Thoracic aorta (tissue), 2 donors: Measurements from ENCODE around the gene USP34. TPM values are rescaled to one million over a fixed set of nuclear protein-coding genes. Genes with fewer than 3 reads are reported as not detected.

ENCODE experiments used
- ATAC-seq: fragments of 150-250 bp; one replicate; pipeline ENCODE4 v1.8.0; 2017; ENCODE audit warnings: low read depth; ENCODE audit not compliant: insufficient number of reproducible peaks, low FRiP score
- DNase-seq: peaks from one replicate; pipeline ENCODE4 v3.0.0-alpha.2; 2020; ENCODE audit warnings: low spot score
- H3K27ac ChIP-seq, 2 donors: fragments of 200-600 bp; sonication (generic); 1 replicate in 1 of 2; 2 replicates in 1 of 2; pipeline ENCODE4 v1.5.1; 2016; ENCODE audit warnings: mild to moderate bottlenecking in 2 of 2, moderate library complexity in 2 of 2
- H3K27me3 ChIP-seq: fragments of 200-600 bp; sonication (generic); replicated peaks from 2 replicates; pipeline ENCODE4 v1.6.0; 2016; ENCODE audit warnings: mild to moderate bottlenecking; ENCODE audit not compliant: insufficient read depth
- H3K36me3 ChIP-seq: fragments of 200-600 bp; sonication (generic); one replicate; pipeline ENCODE4 v1.5.1; 2016
- H3K4me1 ChIP-seq, 2 donors: fragments of 200-600 bp; sonication (generic); 1 replicate in 1 of 2; 2 replicates in 1 of 2; pipeline versions ENCODE4 v1.5.1 to v1.6.0; 2016; ENCODE audit warnings: low read depth in 2 of 2, mild to moderate bottlenecking in 1 of 2; ENCODE audit not compliant: control insufficient read depth in 1 of 2
- H3K4me3 ChIP-seq: fragments of 200-600 bp; sonication (generic); 2 replicates; pipeline ENCODE4 v1.5.1; 2016; ENCODE audit warnings: mild to moderate bottlenecking
- H3K9me3 ChIP-seq: fragments of 200-600 bp; sonication (generic); 2 replicates; pipeline ENCODE4 v1.5.1; 2016
- total RNA-seq, 2 donors: library from RNA; depleted of rRNA; stranded (reverse); fragments of >200 nt; gene quantifications; one replicate each; pipeline versions ENCODE4 v1.1.0 to v1.2.3, GENCODE V29; 2016
- TF ChIP-seq, protein P1 (sequence below): fragments of 200-600 bp; sonication (generic); IDR thresholded peaks from one replicate; pipeline ENCODE4 v1.5.1; 2019; ENCODE audit warnings: antibody characterized with exemption

The USP34 gene, protein sequence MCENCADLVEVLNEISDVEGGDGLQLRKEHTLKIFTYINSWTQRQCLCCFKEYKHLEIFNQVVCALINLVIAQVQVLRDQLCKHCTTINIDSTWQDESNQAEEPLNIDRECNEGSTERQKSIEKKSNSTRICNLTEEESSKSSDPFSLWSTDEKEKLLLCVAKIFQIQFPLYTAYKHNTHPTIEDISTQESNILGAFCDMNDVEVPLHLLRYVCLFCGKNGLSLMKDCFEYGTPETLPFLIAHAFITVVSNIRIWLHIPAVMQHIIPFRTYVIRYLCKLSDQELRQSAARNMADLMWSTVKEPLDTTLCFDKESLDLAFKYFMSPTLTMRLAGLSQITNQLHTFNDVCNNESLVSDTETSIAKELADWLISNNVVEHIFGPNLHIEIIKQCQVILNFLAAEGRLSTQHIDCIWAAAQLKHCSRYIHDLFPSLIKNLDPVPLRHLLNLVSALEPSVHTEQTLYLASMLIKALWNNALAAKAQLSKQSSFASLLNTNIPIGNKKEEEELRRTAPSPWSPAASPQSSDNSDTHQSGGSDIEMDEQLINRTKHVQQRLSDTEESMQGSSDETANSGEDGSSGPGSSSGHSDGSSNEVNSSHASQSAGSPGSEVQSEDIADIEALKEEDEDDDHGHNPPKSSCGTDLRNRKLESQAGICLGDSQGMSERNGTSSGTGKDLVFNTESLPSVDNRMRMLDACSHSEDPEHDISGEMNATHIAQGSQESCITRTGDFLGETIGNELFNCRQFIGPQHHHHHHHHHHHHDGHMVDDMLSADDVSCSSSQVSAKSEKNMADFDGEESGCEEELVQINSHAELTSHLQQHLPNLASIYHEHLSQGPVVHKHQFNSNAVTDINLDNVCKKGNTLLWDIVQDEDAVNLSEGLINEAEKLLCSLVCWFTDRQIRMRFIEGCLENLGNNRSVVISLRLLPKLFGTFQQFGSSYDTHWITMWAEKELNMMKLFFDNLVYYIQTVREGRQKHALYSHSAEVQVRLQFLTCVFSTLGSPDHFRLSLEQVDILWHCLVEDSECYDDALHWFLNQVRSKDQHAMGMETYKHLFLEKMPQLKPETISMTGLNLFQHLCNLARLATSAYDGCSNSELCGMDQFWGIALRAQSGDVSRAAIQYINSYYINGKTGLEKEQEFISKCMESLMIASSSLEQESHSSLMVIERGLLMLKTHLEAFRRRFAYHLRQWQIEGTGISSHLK (N-terminal part only)
- total RNA-seq = 100 to 1,000 TPM in 1 of 2 donors, 10 to 100 TPM in 1; 88.0 to 191 TPM

DNA sequence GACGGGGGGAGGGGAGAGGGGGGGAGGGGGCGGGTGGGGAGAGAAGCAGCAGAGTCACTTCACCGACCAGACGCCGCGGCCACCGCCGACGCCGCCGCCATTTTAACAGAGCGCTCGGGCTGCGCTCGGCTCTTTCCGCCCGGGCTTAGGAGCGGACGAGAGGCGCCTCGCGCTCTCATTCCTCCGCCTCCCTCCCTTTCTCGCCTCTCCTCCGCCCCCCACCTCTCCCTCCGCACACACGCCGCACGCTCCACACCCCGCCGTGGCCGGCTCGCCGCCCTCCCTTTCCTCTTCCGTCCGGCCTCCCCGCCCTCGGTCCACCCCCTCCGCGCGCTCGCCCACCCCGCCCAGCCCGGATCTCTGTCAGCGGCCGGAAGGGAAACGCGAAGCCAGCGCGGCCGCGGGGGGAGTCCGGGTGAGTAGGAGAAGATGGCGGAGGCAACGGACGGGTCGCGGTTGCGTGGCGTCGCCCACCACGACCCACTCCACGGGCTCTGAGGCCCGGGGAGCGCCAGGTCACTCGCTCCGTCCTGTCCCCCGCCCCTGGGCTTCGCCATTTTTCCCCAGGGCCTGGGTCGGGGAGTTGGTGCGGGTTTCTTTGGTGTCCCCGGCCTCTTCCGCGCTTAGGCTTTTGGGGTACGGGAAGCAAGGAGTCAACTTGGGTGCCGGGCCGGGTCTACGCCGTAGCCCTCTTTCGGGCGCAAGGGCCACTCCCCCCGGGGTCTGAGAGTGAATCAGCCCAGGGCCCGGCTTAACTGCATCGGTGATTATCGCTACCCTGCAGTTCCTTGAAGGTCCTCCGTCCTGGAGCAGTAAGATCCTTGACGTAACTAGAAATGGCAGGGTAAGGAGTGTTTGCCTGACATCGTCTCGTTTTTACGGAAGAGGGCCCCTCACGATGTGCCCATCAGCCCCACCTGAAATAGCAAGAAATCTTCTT lies at the start of gene USP34:
TSS of gene USP34 (minus strand) at position 123 of the 940 bp plus-strand sequence. CDS start 395 bp downstream, outside the sequence.
- TF ChIP-seq, protein P1, sequence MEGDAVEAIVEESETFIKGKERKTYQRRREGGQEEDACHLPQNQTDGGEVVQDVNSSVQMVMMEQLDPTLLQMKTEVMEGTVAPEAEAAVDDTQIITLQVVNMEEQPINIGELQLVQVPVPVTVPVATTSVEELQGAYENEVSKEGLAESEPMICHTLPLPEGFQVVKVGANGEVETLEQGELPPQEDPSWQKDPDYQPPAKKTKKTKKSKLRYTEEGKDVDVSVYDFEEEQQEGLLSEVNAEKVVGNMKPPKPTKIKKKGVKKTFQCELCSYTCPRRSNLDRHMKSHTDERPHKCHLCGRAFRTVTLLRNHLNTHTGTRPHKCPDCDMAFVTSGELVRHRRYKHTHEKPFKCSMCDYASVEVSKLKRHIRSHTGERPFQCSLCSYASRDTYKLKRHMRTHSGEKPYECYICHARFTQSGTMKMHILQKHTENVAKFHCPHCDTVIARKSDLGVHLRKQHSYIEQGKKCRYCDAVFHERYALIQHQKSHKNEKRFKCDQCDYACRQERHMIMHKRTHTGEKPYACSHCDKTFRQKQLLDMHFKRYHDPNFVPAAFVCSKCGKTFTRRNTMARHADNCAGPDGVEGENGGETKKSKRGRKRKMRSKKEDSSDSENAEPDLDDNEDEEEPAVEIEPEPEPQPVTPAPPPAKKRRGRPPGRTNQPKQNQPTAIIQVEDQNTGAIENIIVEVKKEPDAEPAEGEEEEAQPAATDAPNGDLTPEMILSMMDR = no peak
- Histone ChIP-seq H3K4me3 (peak within 1 kb of the TSS; percentile 100), H3K27ac (peak within 1 kb of the TSS; percentile 99), H3K9me3 (no peaks in the 10 kb centered on the region), H3K27me3 (no peaks in the 10 kb centered on the region), H3K36me3 (no peaks in the 10 kb centered on the region), H3K4me1 (peaks cover 3 to 33% of the 10 kb centered on the region in 2 donors)
- peak; percentile 86 for DNase-seq
- ATAC-seq = peak; percentile 92

DNA sequence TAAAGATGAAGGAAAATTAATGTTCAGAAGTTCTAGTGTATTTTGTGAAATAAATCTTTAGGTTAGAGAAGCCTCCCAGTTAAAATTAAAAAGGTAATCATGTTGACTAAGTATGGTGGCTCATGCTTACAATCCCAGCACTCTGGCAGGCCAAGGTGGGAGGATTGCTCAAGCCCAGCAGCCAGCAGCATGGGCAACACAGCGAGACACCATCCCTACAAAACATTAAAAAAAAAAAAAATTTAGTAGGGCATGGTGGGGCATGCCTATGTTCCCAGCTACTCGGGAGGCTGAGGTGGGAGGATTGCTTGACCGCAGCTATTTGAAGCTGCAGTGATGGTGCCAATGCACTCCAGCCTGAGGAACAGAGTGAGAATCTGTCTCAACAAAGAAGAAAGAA lies 49.4 kb upstream of the USP34 start:
- no peak for ATAC-seq
- Histone ChIP-seq H3K36me3 (peaks cover 16% of the 10 kb centered on the region), H3K9me3 (no peaks in the 10 kb centered on the region), H3K4me1 (peaks cover 4 to 16% of the 10 kb centered on the region in 2 donors), H3K4me3 (no peak overlapping the region), H3K27ac (no peak overlapping the region), H3K27me3 (no peaks in the 10 kb centered on the region)
- TF ChIP-seq, protein P1 = no peak
- no peak for DNase-seq

DNA sequence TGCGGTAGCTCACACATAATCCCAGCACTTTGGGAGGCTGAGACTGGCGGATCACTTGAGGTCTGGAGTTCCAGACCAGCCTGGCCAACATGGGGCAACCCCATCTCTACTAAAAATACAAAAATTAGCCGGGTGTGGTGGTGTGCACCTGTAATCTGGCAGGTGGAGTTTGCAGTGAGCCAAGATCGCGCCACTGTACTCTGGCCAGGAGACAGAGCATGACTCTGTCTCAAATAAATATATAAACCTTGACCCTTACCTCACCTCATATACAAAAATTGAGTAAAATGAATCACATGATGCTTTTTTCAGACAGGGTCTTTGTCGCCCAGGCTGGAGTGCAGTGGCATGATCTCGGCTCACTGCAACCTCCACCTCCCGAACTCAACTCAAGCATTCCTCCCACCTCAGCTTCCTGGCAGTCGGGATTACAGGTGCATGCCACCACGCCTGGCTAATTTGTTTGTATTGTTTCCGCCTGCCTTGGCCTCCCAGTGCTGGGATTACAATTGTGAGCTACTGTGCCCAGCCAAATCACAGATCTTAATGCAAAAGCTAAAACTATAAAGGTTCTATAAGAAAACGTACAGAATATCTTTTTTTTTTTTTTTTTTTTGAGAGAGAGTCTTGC lies 42.0 kb upstream of the USP34 start:
- no peaks in the 10 kb centered on the region for H3K27me3 ChIP-seq
- TF ChIP-seq, protein P1 = no peak
- no peak overlapping the region for H3K4me3 ChIP-seq
- DNase-seq (no peak), ATAC-seq (no peak)
- H3K36me3 ChIP-seq = peaks cover 34% of the 10 kb centered on the region
- H3K27ac ChIP-seq = no peak overlapping the region
- no peaks in the 10 kb centered on the region for H3K4me1 ChIP-seq
- no peaks in the 10 kb centered on the region for H3K9me3 ChIP-seq

DNA sequence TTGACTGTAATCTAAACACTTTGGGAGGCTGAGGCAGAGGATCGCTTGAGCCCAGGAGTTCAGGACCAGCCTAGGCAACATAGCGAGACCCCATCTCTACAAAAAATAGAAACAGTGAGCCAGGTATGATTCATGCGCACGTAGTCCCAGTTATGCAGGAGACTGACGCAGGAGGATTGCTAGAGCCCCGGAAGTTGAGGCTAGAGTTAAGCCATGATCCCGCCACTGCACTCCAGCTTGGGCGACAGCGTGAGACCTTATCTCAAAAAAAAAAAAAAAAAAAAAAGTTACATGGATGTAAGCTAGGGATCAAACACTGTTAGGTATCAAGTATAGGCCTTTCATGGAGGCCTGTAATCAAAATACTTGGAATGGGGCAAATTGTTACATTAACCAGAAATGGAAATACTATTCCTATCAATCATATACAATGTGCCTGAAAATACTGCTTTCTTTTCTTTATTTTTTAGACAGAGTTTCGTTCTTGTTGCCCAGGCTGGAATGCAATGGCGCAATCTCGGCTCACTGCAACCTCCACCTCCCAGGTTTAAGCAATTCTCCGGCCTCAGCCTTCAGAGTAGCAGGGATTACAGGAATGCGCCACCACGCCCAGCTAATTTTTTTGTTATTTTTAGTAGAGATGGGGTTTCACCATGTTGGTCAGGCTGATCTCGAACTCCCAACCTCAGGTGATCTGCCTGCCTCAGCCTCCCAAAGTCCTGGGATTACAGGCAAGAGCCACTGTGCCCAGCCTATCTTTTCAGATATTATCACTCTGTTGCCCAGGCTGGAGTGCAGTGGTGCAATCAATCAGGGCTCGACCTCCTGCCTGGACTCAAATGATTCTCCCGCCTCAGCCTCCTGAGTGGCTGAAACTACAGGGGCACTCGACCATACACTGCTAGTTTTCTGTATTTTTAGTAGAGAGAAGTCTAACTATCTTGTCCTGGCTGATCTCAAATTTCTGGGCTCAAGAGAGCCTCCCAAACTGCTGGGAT lies 40.1 kb upstream of the USP34 start:
- peaks cover 29% of the 10 kb centered on the region for H3K36me3 ChIP-seq
- DNase-seq = no peak
- H3K9me3 ChIP-seq = no peaks in the 10 kb centered on the region
- no peak overlapping the region for H3K4me3 ChIP-seq
- H3K27me3 ChIP-seq = no peaks in the 10 kb centered on the region
- peaks cover 0 to 5% of the 10 kb centered on the region in 2 donors for H3K4me1 ChIP-seq
- ATAC-seq = no peak
- TF ChIP-seq, protein P1 = no peak
- H3K27ac ChIP-seq = no peak overlapping the region
